UCSD-AML1 (cell line): ENCODE data around the gene MIEN1.
"Not testable (repeated sequence)": the region's sequence is repeated elsewhere in the genome, so short reads cannot be mapped to it uniquely, and the experiment has no call there.

Source experiments
- DNase-seq: peaks from one replicate; lab custom pipeline; 2025; ENCODE audit not compliant: unreplicated experiment; lab: John Stamatoyannopoulos, UW

The MIEN1 gene

DNA sequence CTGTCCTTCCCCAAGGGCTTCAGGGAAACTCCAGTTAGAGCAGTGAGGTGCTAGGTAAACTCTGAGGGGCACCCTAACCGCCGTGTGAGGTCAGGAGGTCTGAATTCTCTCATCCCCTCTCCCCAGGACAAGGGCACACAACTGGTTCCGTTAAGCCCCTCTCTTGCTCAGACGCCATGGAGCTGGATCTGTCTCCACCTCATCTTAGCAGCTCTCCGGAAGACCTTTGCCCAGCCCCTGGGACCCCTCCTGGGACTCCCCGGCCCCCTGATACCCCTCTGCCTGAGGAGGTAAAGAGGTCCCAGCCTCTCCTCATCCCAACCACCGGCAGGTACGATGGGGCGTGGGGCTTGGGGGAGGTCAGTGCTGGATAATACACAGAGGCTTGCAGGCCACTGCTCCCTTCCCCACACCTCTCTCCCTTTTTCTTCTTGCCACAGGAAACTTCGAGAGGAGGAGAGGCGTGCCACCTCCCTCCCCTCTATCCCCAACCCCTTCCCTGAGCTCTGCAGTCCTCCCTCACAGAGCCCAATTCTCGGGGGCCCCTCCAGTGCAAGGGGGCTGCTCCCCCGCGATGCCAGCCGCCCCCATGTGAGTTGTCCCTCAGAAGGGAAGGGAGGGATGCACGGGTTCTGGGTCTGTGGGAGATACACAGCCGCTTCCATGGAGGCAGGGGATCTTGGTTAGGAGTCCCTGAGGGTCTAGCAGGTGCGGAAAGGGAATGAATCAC, 12.0 kb upstream of the MIEN1 start:
- no peak for DNase-seq

- DNase-seq = peak; percentile 74
Measured at GRCh38 chr17:39740357-39741111, 10.2 kb upstream of the MIEN1 start.

- no peak for DNase-seq
Measured at GRCh38 chr17:39739885-39740356, 9.6 kb upstream of the MIEN1 start.

DNA sequence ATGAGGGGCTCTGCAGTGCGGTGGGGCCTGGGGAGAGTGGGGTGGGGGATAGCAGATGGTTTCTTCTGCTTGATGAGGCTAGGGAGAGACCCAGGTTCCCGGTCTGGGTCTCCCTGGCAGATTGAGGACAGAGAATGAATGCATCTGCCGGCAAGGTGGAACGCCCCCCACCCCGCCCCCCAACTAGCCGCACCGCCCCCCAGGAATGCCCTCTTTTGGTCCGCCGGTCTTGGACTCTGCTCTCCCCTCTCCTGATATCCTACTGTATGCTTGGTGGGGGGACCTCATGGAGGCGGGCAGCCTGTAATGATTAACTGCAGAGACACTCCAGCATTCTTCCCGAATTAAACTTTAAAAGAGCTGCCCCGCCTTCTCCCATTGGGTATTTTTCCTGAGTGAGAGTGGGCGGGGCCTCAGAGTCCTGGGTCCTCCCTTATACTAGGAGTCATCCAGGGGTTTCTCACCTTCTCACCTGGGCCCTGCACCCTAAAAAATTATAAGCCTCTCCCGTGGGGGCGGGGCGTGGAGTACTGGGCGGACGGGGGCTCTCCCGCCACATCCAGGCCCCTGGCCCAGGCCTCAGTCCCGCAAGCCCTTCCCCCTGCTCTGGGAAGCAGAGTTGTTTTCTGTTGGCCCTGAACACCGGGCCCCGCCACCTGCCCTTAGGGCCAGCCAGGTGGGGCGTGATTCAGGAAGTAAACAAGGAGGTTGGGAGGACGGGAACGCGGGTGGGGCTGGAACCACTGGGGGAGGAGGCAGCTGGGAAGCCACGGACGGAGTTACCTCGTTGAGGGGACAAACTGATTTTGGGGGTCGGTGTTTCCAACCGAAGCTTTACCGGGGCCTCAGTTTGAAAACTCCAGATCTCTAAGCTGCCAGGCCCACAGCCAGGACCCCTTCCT, 8.9 kb upstream of the MIEN1 start:
- no peak for DNase-seq

GRCh38 chr17:39738568-39738901, 8.2 kb upstream of the MIEN1 start:
- DNase-seq = no peak

DNA sequence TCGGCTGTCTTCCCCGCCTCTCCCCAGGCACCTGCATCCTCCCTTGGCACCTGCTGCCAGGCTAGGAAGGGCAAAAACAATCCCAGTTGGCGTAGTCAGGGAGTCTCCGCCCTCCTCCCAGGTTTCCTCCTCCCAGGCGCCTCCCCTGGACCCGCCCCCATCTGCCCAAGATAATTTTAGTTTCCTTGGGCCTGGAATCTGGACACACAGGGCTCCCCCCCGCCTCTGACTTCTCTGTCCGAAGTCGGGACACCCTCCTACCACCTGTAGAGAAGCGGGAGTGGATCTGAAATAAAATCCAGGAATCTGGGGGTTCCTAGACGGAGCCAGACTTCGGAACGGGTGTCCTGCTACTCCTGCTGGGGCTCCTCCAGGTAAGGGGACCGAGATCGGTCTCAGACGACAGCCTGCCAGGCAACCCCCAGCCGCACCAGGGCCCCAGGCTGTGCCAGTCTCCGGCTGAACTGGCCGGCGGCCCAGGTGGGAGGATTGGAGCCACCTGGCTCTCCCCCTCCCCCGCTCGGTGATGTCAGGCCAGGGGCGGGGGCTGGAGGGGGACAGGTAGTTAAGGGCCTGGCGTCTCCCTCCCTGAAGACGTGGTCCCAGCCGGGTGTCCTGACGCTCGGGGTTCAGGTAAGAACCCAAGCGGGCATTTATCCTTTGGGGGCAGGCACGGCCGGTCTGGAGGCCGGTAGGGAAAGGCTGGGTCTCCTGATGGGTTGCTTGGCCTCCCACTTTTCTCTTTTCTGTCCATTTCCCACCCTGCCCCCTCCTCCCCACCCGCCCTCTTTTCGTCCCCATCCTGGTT, 7.6 kb upstream of the MIEN1 start, which contains the start of gene GRB7:
GRB7 (plus strand) TSS at position 179 of the 808 bp plus-strand sequence. CDS start 4,364 bp downstream, outside the sequence.
- DNase-seq = no peak

DNA sequence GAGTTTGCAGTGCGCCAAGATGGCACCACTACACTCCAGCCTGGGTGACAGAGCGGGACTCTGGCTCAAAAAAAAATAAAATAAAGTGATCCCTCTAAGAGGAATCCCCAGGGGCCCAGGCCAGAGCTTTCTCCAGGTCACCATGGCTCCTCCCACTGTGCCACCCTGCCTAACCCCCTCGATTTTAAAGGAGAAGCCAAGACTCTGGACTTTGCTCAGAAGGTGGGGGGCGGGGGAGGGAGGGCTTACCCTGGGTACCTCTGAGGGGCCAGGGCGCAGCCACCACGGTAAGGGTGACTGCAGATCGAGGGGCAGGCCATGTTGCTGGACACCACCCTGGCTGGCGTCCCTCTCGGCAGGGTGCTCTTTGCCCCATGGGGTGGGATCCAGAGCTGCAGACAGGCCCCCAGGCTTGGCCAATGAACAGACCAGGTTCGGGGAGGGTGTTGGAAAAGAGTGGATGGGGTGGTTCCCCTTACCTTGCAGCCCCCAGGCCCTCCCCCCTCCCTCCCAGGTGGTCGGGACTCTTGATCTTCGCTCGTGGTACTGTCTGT, 7.0 kb upstream of the MIEN1 start:
- no peak for DNase-seq

GRCh38 chr17:39736319-39737165, 6.2 kb upstream of the MIEN1 start:
- no peak for DNase-seq

DNA sequence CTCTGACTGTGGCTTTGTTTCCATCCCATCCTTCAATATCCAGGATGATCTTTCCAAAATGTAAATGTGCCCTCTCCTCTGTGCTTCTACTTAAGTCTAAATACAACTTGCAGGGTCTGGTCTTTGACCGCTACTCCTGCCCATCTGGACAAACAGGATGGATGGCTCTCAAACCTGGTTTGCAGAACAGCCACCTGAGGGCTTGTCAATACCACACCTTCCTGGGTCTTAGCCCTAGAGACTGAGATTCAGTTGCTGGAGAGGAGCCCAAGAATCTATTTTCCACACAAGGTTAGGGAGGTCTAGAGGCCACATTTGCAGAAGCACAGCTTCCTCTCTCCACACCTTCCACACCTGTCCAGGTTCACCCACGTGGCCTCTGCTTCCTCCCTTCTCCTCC, 5.5 kb upstream of the MIEN1 start:
- no peak for DNase-seq

GRCh38 chr17:39732586-39732985, 2.3 kb upstream of the MIEN1 start:
- no peak for DNase-seq

GRCh38 chr17:39729280-39729851, 966 bp downstream of the MIEN1 start:
- no peak for DNase-seq

- DNase-seq = no peak
Measured at GRCh38 chr17:39727556-39727955, 2.8 kb downstream of the MIEN1 start.

GRCh38 chr17:39726617-39727016, 3.7 kb downstream of the MIEN1 start:
- DNase-seq = no peak

- DNase-seq = not testable (repeated sequence)
Measured at GRCh38 chr17:39725923-39726322, 4.4 kb downstream of the MIEN1 start.

DNA sequence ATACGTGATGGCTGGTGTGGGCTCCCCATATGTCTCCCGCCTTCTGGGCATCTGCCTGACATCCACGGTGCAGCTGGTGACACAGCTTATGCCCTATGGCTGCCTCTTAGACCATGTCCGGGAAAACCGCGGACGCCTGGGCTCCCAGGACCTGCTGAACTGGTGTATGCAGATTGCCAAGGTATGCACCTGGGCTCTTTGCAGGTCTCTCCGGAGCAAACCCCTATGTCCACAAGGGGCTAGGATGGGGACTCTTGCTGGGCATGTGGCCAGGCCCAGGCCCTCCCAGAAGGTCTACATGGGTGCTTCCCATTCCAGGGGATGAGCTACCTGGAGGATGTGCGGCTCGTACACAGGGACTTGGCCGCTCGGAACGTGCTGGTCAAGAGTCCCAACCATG, 5.6 kb downstream of the MIEN1 start:
- DNase-seq = no peak

- no peak for DNase-seq
Measured at GRCh38 chr17:39722965-39723848, 7.1 kb downstream of the MIEN1 start.

DNA sequence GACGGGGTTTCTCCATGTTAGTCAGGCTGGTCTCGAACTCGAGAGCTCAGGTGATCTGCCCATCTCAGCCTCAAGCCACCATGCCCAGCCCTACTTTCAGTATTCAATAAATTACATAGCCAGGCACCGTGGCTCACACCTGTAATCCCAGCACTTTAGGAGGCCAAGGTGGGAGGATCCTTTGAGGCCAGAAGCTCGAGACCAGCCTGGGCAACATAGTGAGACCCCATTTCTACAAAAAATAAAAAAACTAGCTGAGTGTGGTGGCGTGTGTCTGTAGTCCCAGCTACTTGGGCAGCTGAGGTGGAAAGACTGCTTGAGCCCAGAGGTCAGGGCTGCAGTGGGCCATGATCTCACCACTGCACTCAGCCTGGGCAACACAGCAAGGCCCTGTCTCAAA, 8.2 kb downstream of the MIEN1 start:
- DNase-seq = no peak
